ENCODE measurements around the gene NFKB2. TPM values are rescaled to one million over a fixed set of nuclear protein-coding genes. Genes with fewer than 3 reads are reported as not detected.
A peak's percentile ranks its signal among the peaks of the same experiment; 100 is the strongest.

The NFKB2 gene
- total RNA-seq, 2 experiments from 2014 or later, result 240 to 256 TPM

DNA sequence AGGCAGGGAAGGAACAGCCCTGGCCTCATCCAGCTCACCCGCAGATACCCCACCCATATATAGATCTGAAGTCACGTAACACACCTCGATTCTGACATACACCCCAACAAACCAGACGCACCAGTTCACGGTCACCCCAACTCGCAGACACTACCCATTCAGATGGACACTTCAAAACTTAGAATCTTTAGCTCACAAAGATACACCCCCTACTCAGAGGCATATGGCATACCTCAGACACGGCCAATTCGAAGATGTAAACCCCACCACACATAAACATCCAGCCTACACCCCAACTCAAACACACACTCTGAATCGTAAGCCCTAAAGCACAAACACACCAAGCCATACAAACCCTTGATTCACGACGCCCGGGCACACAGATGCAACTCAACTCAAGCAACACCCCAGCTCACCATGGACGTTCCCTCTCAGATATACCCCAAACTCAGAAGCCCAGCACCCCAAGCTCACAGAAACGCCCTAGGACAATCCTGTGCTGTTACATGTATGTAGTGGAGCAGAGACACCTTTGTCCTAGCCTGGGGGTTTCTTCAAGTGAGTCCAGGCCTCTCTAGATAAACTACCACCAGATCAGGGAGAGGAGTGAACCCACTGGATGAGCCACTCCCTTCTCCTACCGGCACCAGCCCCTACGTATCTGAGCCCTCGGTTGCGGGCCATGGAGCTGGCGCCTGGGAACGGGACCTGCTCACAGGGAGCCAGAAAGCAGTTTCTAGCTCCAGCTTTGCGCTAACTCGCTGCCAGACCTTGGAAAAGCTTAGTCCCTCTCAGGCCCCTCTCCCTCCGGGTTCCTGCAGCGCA lies 14.3 kb downstream of the NFKB2 start:
- Mint-ChIP-seq H3K27ac (peak overlapping the region; percentile 72), H3K36me3 (ENCODE audit: low read depth) (peaks cover 22% of the 10 kb centered on the region), H3K9me3 (no peaks in the 10 kb centered on the region), H3K4me3 (peak overlapping the region; percentile 87), H3K27me3 (peaks cover 44% of the 10 kb centered on the region), H3K4me1 (ENCODE audit: low read depth) (peaks cover 56% of the 10 kb centered on the region)
- TF ChIP-seq, protein P1, sequence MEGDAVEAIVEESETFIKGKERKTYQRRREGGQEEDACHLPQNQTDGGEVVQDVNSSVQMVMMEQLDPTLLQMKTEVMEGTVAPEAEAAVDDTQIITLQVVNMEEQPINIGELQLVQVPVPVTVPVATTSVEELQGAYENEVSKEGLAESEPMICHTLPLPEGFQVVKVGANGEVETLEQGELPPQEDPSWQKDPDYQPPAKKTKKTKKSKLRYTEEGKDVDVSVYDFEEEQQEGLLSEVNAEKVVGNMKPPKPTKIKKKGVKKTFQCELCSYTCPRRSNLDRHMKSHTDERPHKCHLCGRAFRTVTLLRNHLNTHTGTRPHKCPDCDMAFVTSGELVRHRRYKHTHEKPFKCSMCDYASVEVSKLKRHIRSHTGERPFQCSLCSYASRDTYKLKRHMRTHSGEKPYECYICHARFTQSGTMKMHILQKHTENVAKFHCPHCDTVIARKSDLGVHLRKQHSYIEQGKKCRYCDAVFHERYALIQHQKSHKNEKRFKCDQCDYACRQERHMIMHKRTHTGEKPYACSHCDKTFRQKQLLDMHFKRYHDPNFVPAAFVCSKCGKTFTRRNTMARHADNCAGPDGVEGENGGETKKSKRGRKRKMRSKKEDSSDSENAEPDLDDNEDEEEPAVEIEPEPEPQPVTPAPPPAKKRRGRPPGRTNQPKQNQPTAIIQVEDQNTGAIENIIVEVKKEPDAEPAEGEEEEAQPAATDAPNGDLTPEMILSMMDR (IDR thresholded peaks at IDR 0.05), result no peak
- ATAC-seq (ENCODE audit: poor library complexity) (no peak), DNase-seq (peak in 2 of 14 experiments; percentile 29 to 42)
- peaks cover 8 to 18% of the 10 kb centered on the region in 2 experiments for H3K27me3 ChIP-seq (ENCODE audit: control insufficient read depth in 1 of 2, insufficient read depth in 2 of 2, low read length in 2 of 2)
- intact Hi-C loops (cut with DNase I, micrococcal nuclease), result loop anchor here in 1 of 2 experiments (1.0 kb wide), 1 partner anchor 11 kb away; no protein-coding TSS in a partner anchor
- no peaks in the 10 kb centered on the region for H3K36me3 ChIP-seq (ENCODE audit: insufficient read depth, low read length)
- peaks cover 53% of the 10 kb centered on the region for H3K4me1 ChIP-seq (ENCODE audit: insufficient read depth, low read length)
- CTCF ChIA-PET, result interaction anchor here (1.1 to 2.7 kb wide), 4 partner anchors 10 to 178 kb away, joined by 3 to 13 read pairs (median 6); no protein-coding TSS in a partner anchor
- peak overlapping the region in 1 of 2 donors; percentile 17 for H3K27ac ChIP-seq (ENCODE audit: low read depth in 1 of 2, low read length in 2 of 2)
- POLR2A ChIA-PET, result interaction anchor here (0.5 to 3.0 kb wide), 8 partner anchors 10 to 235 kb away, joined by 3 to 48 read pairs (median 8); partner anchors contain the start of genes CUEDC2, FBXL15 and NFKB2
- H3K4me3 ChIP-seq (ENCODE audit: low read length), result peak overlapping the region; percentile 54
- H3K9me3 ChIP-seq (ENCODE audit: control insufficient read depth in 1 of 2, insufficient read depth in 1 of 2, low read length in 2 of 2), result peaks cover 0 to 15% of the 10 kb centered on the region in 2 experiments

DNA sequence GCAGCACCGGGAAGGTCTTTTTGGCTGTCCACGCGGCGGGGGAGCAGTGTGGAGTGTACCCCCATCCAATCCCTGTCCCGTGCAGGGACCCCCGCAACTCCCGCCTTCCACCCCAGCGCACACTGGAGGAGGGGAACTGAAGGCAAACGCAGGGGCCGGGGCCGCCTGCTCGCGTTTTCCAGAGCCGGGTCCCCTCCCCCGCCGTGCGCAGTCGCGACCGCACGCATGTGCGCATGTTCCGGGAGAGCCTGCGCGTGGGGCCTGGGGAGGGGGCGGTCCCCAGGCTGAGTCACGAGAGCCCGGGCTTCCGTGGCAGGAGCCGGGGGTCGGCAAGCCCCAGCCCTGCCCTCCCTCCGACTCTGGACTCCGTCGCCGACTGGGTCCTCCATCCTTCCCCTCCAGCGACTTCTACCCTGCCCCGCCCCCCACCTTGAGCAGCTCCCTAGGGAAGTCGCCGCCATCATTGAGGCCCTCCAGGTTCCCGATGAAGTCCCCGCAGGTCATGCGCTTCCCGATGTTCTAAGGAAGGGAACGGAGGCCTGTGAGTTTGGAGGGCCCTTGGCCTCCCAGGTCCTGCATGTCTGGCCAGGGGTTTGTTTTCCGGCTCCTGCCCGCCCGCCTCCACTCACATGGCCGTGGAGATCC lies 15.0 kb downstream of the NFKB2 start:
- peak in 11 of 14 experiments; percentile 33 to 82 (median 63) for DNase-seq
- no peak overlapping the region for H3K27ac ChIP-seq (ENCODE audit: low read depth in 1 of 2, low read length in 2 of 2)
- H3K27me3 Mint-ChIP-seq, result peaks cover 45% of the 10 kb centered on the region
- ChIA-PET POLR2A (interaction anchor here (1.0 to 3.0 kb wide), 8 partner anchors 10 to 234 kb away, joined by 3 to 48 read pairs (median 6); partner anchors contain the start of genes FBXL15 and NFKB2), CTCF (interaction anchor here (1.1 to 2.7 kb wide), 4 partner anchors 10 to 179 kb away, joined by 3 to 13 read pairs (median 6); no protein-coding TSS in a partner anchor)
- peaks cover 15% of the 10 kb centered on the region for H3K36me3 Mint-ChIP-seq (ENCODE audit: low read depth)
- intact Hi-C loops (cut with DNase I, micrococcal nuclease), result loop anchor here in 1 of 2 experiments (1.0 kb wide), 1 partner anchor 11 kb away; no protein-coding TSS in a partner anchor
- peak overlapping the region; percentile 54 for H3K4me3 ChIP-seq (ENCODE audit: low read length)
- H3K9me3 ChIP-seq (ENCODE audit: control insufficient read depth in 1 of 2, insufficient read depth in 1 of 2, low read length in 2 of 2), result peaks cover 0 to 15% of the 10 kb centered on the region in 2 experiments
- peak overlapping the region; percentile 87 for H3K4me3 Mint-ChIP-seq
- TF ChIP-seq, protein P1 (IDR thresholded peaks at IDR 0.05), result no peak
- H3K9me3 Mint-ChIP-seq, result no peaks in the 10 kb centered on the region
- no peaks in the 10 kb centered on the region for H3K36me3 ChIP-seq (ENCODE audit: insufficient read depth, low read length)
- peaks cover 8 to 19% of the 10 kb centered on the region in 2 experiments for H3K27me3 ChIP-seq (ENCODE audit: control insufficient read depth in 1 of 2, insufficient read depth in 2 of 2, low read length in 2 of 2)
- H3K4me1 ChIP-seq (ENCODE audit: insufficient read depth, low read length), result peaks cover 53% of the 10 kb centered on the region
- H3K4me1 Mint-ChIP-seq (ENCODE audit: low read depth), result peaks cover 54% of the 10 kb centered on the region
- ATAC-seq (ENCODE audit: poor library complexity), result peak; percentile 41
- H3K27ac Mint-ChIP-seq, result peak overlapping the region; percentile 80
